Osteocyte (in vitro differentiated cells): Measurements from ENCODE around the gene COL15A1. TPM values are rescaled to one million over a fixed set of nuclear protein-coding genes. Genes with fewer than 3 reads are reported as not detected.
A peak's percentile ranks its signal among the peaks of the same experiment; 100 is the strongest.

Source experiments
- DNase-seq: peaks from one replicate; pipeline ENCODE4 v3.0.0; 2021; ENCODE audit warnings: mixed read lengths; ENCODE audit not compliant: unreplicated experiment; ENCODE audit errors: extremely low spot score
- H3K27ac Mint-ChIP-seq: one replicate; pipeline ENCODE4 v1.8.0; 2021; ENCODE audit warnings: mild to moderate bottlenecking, mixed read lengths; ENCODE audit not compliant: unreplicated experiment
- H3K27me3 Mint-ChIP-seq: one replicate; pipeline ENCODE4 v1.8.0; 2021; ENCODE audit warnings: mixed read lengths; ENCODE audit not compliant: unreplicated experiment
- H3K36me3 Mint-ChIP-seq: one replicate; pipeline ENCODE4 v1.8.0; 2021; ENCODE audit warnings: mixed read lengths; ENCODE audit not compliant: unreplicated experiment
- H3K4me1 Mint-ChIP-seq: one replicate; pipeline ENCODE4 v1.8.0; 2021; ENCODE audit warnings: mixed read lengths; ENCODE audit not compliant: unreplicated experiment
- H3K4me3 Mint-ChIP-seq: one replicate; pipeline ENCODE4 v1.8.0; 2021; ENCODE audit warnings: mild to moderate bottlenecking, moderate library complexity, mixed read lengths; ENCODE audit not compliant: unreplicated experiment
- H3K9me3 Mint-ChIP-seq: one replicate; pipeline ENCODE4 v1.8.0; 2021; ENCODE audit warnings: mixed read lengths; ENCODE audit not compliant: unreplicated experiment
- total RNA-seq: library from RNA; stranded (reverse); gene quantifications from 2 replicates; pipeline ENCODE4 v1.2.1, GENCODE V29; 2021
- TF ChIP-seq, protein P1 (sequence below): fragments of 200-600 bp; sonication (generic); IDR thresholded peaks from 2 replicates; pipeline ENCODE4 v1.5.0; 2021; ENCODE audit warnings: antibody characterized with exemption, mild to moderate bottlenecking, moderate library complexity

COL15A1 gene
- total RNA-seq, 1 donor from 2014 or later = 0.81 TPM

DNA sequence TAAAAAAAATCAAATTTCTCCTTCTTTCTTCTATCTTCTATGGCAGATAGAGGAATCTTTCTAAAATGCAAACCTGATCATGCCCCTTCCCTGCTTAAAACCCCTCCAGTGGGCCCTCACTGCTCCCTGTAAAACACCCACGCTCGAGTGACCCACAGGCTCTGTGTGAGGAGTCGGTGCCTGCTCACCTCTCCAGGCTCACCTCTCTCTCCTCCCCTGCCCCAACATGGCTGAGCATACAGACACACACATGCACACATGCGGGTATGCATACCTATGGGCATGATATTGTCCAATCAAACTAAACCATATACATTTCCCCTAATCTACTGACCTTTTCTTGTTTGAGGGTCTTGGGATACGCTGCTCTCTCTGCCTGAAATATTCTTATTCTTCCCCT, 40.8 kb upstream of the COL15A1 start:
- no peaks in the 10 kb centered on the region for H3K9me3 Mint-ChIP-seq
- no peak for DNase-seq
- TF ChIP-seq, protein P1, sequence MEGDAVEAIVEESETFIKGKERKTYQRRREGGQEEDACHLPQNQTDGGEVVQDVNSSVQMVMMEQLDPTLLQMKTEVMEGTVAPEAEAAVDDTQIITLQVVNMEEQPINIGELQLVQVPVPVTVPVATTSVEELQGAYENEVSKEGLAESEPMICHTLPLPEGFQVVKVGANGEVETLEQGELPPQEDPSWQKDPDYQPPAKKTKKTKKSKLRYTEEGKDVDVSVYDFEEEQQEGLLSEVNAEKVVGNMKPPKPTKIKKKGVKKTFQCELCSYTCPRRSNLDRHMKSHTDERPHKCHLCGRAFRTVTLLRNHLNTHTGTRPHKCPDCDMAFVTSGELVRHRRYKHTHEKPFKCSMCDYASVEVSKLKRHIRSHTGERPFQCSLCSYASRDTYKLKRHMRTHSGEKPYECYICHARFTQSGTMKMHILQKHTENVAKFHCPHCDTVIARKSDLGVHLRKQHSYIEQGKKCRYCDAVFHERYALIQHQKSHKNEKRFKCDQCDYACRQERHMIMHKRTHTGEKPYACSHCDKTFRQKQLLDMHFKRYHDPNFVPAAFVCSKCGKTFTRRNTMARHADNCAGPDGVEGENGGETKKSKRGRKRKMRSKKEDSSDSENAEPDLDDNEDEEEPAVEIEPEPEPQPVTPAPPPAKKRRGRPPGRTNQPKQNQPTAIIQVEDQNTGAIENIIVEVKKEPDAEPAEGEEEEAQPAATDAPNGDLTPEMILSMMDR = no peak
- no peaks in the 10 kb centered on the region for H3K36me3 Mint-ChIP-seq
- H3K4me3 Mint-ChIP-seq = no peak overlapping the region
- H3K27me3 Mint-ChIP-seq = peaks cover 10% of the 10 kb centered on the region
- H3K27ac Mint-ChIP-seq = no peak overlapping the region
- H3K4me1 Mint-ChIP-seq = peaks cover 28% of the 10 kb centered on the region

DNA sequence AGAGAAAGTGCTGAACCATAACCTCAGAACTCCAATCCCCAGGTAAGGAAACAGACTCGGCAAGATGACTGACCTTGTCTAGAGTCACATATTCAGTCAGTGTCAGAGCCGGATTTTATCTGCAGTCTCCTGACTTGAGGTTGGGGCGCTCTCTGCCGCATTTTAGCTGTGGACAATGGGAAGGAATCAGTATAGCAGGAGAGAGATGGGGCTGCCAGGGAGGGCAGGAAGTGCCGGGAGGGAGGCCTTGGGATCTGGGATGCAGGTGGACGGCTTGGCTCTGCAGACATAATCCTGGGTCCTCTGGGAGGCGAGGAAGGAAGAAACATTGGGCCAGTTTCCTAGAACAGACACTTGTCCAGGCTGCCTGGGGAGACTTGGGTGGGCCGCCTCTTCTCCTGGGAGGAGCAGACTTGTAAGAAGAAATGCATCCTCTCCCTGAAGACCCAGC, 39.7 kb upstream of the COL15A1 start:
- H3K4me3 Mint-ChIP-seq = no peak overlapping the region
- DNase-seq = no peak
- TF ChIP-seq, protein P1 = no peak
- H3K4me1 Mint-ChIP-seq = peaks cover 37% of the 10 kb centered on the region
- no peak overlapping the region for H3K27ac Mint-ChIP-seq
- H3K27me3 Mint-ChIP-seq = peaks cover 10% of the 10 kb centered on the region
- no peaks in the 10 kb centered on the region for H3K9me3 Mint-ChIP-seq
- no peaks in the 10 kb centered on the region for H3K36me3 Mint-ChIP-seq

DNA sequence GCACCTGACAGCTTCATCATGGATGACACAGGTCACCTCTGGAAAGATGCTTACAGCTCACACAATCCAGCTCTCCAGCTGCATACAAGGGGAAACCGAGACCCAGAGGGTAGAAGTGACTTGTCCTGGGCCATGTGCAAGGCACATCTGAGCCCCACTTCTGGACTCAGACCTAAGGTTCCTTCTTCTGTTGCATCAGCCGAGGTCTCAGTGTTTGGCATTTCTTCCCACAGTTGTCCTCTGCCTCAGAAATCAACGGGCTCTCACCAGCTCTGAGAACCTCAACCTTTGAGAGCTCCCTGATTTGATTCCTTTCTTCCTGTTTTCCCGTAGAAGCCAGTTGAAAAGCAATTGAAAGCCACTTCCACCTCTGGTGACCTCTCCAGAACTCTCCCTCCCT, 38.7 kb upstream of the COL15A1 start:
- Mint-ChIP-seq H3K4me1 (peaks cover 34% of the 10 kb centered on the region), H3K27ac (no peak overlapping the region), H3K9me3 (no peaks in the 10 kb centered on the region), H3K4me3 (no peak overlapping the region), H3K27me3 (peaks cover 10% of the 10 kb centered on the region), H3K36me3 (no peaks in the 10 kb centered on the region)
- DNase-seq = no peak
- TF ChIP-seq, protein P1 = no peak

DNA sequence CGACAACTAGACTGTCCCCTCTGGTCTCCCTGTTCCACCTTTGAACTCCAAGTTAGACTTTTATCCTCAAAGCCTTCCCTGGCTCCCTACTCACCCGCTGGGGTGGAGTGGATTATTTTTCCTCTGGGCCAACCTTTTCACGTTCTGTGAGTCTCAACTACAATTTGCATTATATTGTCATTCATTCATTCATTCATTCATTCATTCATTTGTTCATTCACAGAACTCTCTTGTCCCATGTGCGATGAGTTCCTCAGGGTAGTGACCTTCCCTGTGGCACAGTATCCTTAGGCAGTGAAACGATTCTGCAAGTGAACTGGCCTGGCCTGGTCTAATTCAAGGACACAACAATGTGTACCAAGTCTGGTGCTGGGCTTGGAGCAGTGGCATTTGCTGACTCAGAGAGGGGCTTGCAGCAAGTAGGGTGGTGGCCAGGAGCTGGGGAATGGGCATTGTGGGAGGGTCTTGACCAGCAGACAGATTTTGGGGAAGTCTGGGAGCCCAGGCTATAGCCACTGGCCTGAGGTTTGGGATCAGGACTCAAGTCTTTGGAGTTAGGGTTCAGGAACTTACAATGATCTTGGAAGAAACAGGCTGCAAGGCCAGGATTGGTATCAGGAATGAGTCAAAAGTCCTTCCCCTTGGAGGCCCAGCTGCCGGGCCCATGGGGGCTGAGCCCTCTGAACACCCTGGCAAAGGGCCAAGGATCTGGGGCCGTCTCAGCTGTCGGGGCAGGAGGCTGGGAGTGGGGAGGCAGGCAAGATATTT, 37.2 kb upstream of the COL15A1 start:
- Mint-ChIP-seq H3K4me3 (no peak overlapping the region), H3K27me3 (peaks cover 10% of the 10 kb centered on the region), H3K27ac (peak overlapping the region; percentile 60), H3K9me3 (no peaks in the 10 kb centered on the region), H3K36me3 (no peaks in the 10 kb centered on the region), H3K4me1 (peaks cover 34% of the 10 kb centered on the region)
- TF ChIP-seq, protein P1 = no peak
- no peak for DNase-seq

DNA sequence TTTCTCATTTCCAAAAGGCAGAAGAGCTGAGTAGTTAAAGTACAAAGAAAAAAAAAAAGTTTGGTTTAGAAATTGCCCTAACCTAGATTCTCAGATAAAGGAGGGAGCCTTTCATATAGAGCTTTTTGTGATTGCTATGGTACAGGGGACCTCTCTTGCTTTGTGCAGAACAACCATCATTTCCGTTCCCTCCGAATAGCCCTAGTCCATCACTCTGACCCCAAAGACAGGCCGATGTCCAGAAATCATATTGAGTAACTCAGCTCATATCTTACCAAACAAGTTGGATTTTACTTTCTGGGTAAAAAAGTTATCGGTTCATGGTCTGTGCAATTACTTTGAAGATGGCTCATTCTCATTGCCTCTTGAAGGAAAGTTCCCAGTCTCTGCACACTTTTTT, 36.7 kb upstream of the COL15A1 start:
- Mint-ChIP-seq H3K9me3 (no peaks in the 10 kb centered on the region), H3K4me1 (peaks cover 34% of the 10 kb centered on the region), H3K36me3 (no peaks in the 10 kb centered on the region), H3K4me3 (no peak overlapping the region), H3K27ac (peak overlapping the region; percentile 60), H3K27me3 (peaks cover 10% of the 10 kb centered on the region)
- no peak for DNase-seq
- TF ChIP-seq, protein P1 = no peak
